Transverse colon (tissue), 3 donors: ENCODE measurements around the gene HDAC4.

Source experiments
- EP300 ChIP-seq: sonication (generic); formaldehyde crosslinking; IDR thresholded peaks from one replicate; pipeline ENCODE4 v1.6.1; 2017; ENCODE audit warnings: antibody characterized with exemption, low read depth
- TF ChIP-seq, protein P1 (sequence below), 5 experiments: fragments of 200-600 bp in 3 of 5; fragments of 450-650 bp in 2 of 5; sonication (generic) in 3 of 5; IDR thresholded peaks; 1 replicate in 2 of 5; 2 replicates in 3 of 5; pipeline ENCODE4 v1.5.1; 2016 to 2017; ENCODE audit warnings: antibody characterized with exemption in 5 of 5, inconsistent platforms in 3 of 5, mild to moderate bottlenecking in 2 of 5, moderate library complexity in 1 of 5

- TF ChIP-seq, protein P1, sequence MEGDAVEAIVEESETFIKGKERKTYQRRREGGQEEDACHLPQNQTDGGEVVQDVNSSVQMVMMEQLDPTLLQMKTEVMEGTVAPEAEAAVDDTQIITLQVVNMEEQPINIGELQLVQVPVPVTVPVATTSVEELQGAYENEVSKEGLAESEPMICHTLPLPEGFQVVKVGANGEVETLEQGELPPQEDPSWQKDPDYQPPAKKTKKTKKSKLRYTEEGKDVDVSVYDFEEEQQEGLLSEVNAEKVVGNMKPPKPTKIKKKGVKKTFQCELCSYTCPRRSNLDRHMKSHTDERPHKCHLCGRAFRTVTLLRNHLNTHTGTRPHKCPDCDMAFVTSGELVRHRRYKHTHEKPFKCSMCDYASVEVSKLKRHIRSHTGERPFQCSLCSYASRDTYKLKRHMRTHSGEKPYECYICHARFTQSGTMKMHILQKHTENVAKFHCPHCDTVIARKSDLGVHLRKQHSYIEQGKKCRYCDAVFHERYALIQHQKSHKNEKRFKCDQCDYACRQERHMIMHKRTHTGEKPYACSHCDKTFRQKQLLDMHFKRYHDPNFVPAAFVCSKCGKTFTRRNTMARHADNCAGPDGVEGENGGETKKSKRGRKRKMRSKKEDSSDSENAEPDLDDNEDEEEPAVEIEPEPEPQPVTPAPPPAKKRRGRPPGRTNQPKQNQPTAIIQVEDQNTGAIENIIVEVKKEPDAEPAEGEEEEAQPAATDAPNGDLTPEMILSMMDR (IDR thresholded peaks at IDR 0.05), result no peak
- no peak for TF ChIP-seq EP300
Measured at GRCh38 chr2:239021651-239022436, 379.0 kb downstream of the HDAC4 start.
